ENCODE results near the gene AOC3. TPM values are rescaled to one million over a fixed set of nuclear protein-coding genes. Genes with fewer than 3 reads are reported as not detected.

AOC3 gene
- total and polyA plus RNA-seq, 2 of the 13 experiments (the other 11 are each of a cell fraction or from before 2014, with no cell fraction given): 8.7 to 51.7 TPM

DNA sequence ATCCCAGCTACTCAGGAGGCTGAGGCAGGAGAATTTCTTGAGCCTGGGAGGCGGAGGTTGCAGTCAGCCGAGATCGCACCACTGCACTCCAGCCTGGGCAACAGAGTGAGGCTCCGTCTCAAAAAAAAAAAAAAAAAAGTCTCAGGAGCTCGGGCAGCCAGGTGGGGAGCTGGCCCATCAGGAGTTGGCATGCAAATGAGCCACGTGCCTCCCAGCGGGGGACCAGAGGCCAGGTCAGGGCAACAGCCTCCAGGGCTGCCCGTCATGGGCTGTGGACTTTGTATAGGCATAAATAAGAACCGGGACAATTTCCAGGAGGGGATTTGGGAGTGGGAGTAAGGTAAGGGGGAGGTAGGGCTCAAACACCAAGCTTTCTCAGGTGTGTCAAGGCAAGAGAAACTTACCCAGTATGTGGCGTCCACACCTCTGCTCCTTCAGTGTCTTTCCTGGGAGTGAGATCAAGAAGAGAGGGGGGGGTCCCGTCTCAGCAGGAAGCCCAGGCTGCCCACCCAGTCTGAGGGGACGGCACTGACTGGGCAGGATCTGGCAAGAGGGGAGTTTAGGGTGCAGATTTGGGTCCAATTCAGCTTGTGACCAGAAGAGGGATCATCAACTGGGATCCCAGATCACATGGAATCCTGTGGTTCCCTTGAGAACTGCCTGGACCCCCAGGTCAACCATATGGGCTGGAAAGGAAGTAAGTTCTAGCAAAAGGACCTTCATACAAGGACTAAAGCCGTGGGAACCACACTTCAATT is 27.3 kb downstream of the AOC3 start (continued):
- TF ChIP-seq, protein P1, sequence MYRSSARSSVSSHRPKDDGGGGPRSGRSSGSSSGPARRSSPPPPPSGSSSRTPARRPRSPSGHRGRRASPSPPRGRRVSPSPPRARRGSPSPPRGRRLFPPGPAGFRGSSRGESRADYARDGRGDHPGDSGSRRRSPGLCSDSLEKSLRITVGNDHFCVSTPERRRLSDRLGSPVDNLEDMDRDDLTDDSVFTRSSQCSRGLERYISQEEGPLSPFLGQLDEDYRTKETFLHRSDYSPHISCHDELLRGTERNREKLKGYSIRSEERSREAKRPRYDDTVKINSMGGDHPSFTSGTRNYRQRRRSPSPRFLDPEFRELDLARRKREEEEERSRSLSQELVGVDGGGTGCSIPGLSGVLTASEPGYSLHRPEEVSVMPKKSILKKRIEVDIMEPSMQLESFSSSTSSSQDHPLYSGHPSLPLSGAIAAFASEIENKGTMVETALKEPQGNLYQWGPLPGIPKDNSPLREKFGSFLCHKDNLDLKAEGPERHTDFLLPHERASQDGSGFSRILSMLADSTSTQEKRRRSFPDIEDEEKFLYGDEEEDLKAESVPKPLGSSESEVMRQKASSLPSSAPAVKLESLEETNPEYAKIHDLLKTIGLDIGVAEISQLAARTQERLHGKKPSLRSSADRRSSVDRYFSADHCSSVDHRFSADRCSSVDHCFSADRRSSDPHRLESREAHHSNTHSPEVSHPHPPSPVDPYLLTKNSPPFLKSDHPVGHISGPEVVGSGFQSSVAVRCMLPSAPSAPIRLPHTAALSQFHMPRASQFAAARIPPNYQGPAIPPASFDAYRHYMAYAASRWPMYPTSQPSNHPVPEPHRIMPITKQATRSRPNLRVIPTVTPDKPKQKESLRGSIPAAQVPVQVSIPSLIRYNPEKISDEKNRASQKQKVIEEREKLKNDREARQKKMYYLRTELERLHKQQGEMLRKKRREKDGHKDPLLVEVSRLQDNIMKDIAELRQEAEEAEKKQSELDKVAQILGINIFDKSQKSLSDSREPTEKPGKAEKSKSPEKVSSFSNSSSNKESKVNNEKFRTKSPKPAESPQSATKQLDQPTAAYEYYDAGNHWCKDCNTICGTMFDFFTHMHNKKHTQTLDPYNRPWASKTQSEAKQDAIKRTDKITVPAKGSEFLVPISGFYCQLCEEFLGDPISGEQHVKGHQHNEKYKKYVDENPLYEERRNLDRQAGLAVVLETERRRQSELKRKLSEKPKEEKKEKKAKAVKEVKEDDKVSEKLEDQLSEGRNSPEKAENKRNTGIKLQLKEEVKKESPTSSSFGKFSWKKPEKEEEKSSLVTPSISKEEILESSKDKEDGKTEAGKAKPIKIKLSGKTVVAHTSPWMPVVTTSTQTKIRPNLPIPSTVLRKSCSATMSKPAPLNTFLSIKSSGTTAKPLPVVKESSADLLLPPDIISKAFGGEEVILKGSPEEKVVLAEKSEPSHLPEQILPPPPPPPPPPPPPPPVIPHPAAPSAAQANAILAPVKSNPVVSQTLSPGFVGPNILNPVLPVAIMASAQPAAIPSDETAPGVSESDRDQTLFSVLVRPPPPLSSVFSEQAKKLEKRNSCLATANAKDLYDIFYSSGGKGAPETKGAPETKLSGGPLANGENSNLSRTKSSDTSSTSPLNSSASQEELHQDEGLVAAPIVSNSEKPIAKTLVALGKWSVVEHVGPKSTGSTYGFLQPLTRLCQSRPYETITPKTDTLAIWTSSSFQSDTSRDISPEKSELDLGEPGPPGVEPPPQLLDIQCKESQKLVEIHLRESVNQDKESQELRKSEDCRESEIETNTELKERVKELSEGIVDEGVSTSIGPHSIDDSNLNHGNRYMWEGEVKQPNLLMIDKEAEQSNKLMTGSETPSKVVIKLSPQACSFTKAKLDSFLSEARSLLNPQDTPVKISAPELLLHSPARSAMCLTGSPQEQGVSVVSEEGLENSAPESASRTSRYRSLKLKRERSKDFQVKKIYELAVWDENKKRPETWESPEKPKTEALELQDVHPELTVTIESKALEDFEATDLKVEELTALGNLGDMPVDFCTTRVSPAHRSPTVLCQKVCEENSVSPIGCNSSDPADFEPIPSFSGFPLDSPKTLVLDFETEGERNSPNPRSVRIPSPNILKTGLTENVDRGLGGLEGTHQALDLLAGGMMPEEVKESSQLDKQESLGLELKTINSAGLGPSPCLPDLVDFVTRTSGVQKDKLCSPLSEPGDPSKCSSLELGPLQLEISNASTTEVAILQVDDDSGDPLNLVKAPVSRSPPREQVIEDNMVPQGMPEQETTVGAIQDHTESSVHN (CRISPR knock-in tag; IDR thresholded peaks at IDR 0.05): no peak
- TF ChIP-seq ZNF547 (CRISPR knock-in tag; IDR thresholded peaks at IDR 0.05) (0 out of 2 replicates have a peak, but pooled peaks have one; percentile 57), ZNF235 (CRISPR knock-in tag; IDR thresholded peaks at IDR 0.05; ENCODE audit: borderline replicate concordance) (no peak), ZKSCAN8 (CRISPR knock-in tag; IDR thresholded peaks at IDR 0.05; ENCODE audit: borderline replicate concordance) (no peak), MXI1 (IDR thresholded peaks at IDR 0.05; ENCODE audit: borderline replicate concordance, low read depth, low read length) (peak; percentile 56; the same call in 1 of the 3 replicates), MEIS1 (CRISPR knock-in tag; IDR thresholded peaks at IDR 0.05; ENCODE audit: borderline replicate concordance) (no peak), HOXA3 (CRISPR knock-in tag; IDR thresholded peaks at IDR 0.05) (peak; percentile 51), BRD4 (CRISPR knock-in tag; IDR thresholded peaks at IDR 0.05) (0 out of 2 replicates have a peak, but pooled peaks have one; percentile 52), KLF6 (CRISPR knock-in tag; IDR thresholded peaks at IDR 0.05) (no peak), ZNF337 (CRISPR knock-in tag; IDR thresholded peaks at IDR 0.05; ENCODE audit: borderline replicate concordance, low read depth) (0 out of 2 replicates have a peak, but pooled peaks have one; percentile 37)
- TF ChIP-seq, protein P2, sequence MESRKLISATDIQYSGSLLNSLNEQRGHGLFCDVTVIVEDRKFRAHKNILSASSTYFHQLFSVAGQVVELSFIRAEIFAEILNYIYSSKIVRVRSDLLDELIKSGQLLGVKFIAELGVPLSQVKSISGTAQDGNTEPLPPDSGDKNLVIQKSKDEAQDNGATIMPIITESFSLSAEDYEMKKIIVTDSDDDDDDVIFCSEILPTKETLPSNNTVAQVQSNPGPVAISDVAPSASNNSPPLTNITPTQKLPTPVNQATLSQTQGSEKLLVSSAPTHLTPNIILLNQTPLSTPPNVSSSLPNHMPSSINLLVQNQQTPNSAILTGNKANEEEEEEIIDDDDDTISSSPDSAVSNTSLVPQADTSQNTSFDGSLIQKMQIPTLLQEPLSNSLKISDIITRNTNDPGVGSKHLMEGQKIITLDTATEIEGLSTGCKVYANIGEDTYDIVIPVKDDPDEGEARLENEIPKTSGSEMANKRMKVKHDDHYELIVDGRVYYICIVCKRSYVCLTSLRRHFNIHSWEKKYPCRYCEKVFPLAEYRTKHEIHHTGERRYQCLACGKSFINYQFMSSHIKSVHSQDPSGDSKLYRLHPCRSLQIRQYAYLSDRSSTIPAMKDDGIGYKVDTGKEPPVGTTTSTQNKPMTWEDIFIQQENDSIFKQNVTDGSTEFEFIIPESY (CRISPR knock-in tag; IDR thresholded peaks at IDR 0.05): no peak
- TF ChIP-seq, protein P3, sequence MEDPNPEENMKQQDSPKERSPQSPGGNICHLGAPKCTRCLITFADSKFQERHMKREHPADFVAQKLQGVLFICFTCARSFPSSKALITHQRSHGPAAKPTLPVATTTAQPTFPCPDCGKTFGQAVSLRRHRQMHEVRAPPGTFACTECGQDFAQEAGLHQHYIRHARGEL (CRISPR knock-in tag; IDR thresholded peaks at IDR 0.05): no peak
- TF ChIP-seq, protein P4, sequence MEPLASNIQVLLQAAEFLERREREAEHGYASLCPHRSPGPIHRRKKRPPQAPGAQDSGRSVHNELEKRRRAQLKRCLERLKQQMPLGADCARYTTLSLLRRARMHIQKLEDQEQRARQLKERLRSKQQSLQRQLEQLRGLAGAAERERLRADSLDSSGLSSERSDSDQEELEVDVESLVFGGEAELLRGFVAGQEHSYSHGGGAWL (CRISPR knock-in tag; IDR thresholded peaks at IDR 0.05): no peak
- TF ChIP-seq, protein P5, sequence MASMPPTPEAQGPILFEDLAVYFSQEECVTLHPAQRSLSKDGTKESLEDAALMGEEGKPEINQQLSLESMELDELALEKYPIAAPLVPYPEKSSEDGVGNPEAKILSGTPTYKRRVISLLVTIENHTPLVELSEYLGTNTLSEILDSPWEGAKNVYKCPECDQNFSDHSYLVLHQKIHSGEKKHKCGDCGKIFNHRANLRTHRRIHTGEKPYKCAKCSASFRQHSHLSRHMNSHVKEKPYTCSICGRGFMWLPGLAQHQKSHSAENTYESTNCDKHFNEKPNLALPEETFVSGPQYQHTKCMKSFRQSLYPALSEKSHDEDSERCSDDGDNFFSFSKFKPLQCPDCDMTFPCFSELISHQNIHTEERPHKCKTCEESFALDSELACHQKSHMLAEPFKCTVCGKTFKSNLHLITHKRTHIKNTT (CRISPR knock-in tag; IDR thresholded peaks at IDR 0.05): no peak

Data from HepG2 (cell line).